ENCODE results near the gene SLC35B2. TPM values are rescaled to one million over a fixed set of nuclear protein-coding genes. Genes with fewer than 3 reads are reported as not detected.

Gene SLC35B2
- total and polyA plus RNA-seq, 9 of the 15 experiments (the other 6 are each of a cell fraction or from before 2014, with no cell fraction given) = 14.5 to 59.1 (median 47.1) TPM

DNA sequence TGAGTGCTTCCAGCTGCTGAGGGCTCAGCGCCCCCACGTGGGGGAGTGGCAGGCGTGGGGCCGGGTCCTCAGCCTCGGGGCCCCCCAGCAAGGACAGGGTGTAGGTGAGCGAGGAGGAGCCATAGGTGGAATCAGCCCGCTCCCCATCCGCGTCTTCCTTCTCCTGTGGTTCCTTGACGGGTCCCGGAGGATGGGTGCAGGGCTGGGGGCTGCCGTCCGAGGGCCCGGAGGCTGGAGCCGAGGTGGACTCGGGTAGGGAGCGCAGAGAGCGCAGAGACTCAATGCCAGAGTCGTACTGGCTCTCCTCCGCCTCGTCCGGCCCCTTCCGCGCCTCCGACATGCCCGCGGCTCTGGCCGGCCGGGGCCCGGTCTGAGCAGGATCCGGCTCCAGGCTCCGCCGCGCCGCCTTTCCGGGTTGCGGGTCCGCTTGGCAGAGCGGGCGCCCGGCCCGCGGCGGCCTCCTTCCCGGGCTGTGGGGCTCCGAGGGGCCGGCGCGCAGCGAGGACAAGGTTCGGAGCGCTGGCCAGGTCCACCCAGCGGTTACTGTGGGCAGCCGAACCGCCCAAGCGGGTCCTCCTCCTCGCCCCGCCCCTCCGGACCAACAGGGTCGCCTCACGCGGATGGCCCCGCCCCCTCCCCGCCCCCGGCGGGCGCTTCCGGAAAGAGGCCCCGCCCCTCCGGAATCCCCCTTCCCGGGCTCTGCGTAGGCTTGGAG, 7.8 kb upstream of the SLC35B2 start, which contains the start of gene NFKBIE:
Gene NFKBIE, minus strand, starts transcription at position 545 of the 715 bp plus-strand sequence. Its CDS starts 205 bp downstream, at position 340.
- intact Hi-C loops (cut with micrococcal nuclease) = loop anchor here (5.0 kb wide), 1 partner anchor 168 kb away; no protein-coding TSS in a partner anchor
- Histone ChIP-seq H3K4me1 (replicated peaks in 1 of 2; ENCODE audit: control insufficient read depth in 2 of 2, insufficient read depth in 2 of 2, low read length in 2 of 2) (peaks cover 19 to 31% of the 10 kb centered on the region in 2 experiments; a peak in 4 of 5 replicates), H3K9me1 (ENCODE audit: control insufficient read depth, insufficient read depth, low read length) (no peaks in the 10 kb centered on the region), H3K4me3 (peak within 1 kb of the TSS; percentile 83), H3K4me2 (ENCODE audit: insufficient read depth, low read length) (peak within 1 kb of the TSS; percentile 90), H3K27ac (ENCODE audit: extremely low read depth, low read depth, low read length) (peak within 1 kb of the TSS; percentile 74), H3K27me3 (ENCODE audit: control insufficient read depth in 2 of 2, insufficient read depth in 2 of 2, low read length in 2 of 2) (peaks cover 16 to 17% of the 10 kb centered on the region in 2 experiments), H3K79me2 (ENCODE audit: control insufficient read depth, insufficient read depth, low read length) (peaks cover 17% of the 10 kb centered on the region), H3K9me3 (replicated peaks; ENCODE audit: control insufficient read depth, insufficient read depth, low read depth, low read length) (no peaks in the 10 kb centered on the region), H3K36me3 (ENCODE audit: control insufficient read depth, insufficient read depth, low read length) (peaks cover 26% of the 10 kb centered on the region; the same call in 1 of the 3 replicates), H3K9ac (ENCODE audit: insufficient read depth in 1 of 2, low read depth in 2 of 2, low read length in 2 of 2) (peak within 1 kb of the TSS; percentile 74 to 94), H2AFZ (ENCODE audit: low read depth, low read length) (peak within 1 kb of the TSS; percentile 86), H4K20me1 (replicated peaks; ENCODE audit: control insufficient read depth, insufficient read depth, low read length) (peaks cover 3% of the 10 kb centered on the region; the same call in 1 of the 2 replicates)
- peak; percentile 58 for FAIRE-seq
- DNase-seq (ENCODE audit: extremely low read depth in 1 of 4, low spot score in 3 of 4) = peak; percentile 95 to 99 (median 99)
- ChIA-PET POLR2A (interaction anchor here (0.6 to 8.2 kb wide), 6 partner anchors 10 to 133 kb away, joined by 3 to 69 read pairs (median 4); partner anchors contain the start of genes CDC5L and HSP90AB1), CTCF (ENCODE audit: low intra/inter-chr PET ratio) (interaction anchor here (0.6 to 1.0 kb wide), 2 partner anchors 73 to 168 kb away, joined by 3 to 5 read pairs; no protein-coding TSS in a partner anchor)
- BruUV-seq (replicated peaks) = no TSS peak
- in situ Hi-C loops (cut with MboI) = loop anchor here (5.0 kb wide), 1 partner anchor 77 kb away; the partner anchor contains the start of gene SPATS1
- peak; percentile 84 for ATAC-seq
- 0% methylated on average over 50 of the region's 72 CpGs for WGBS (ENCODE audit: insufficient coverage, low coverage, missing lambda C conversion rate)
- TF ChIP-seq TSC22D4 (tag; IDR thresholded peaks at IDR 0.05) (no peak), SP1 (CRISPR knock-in tag; IDR thresholded peaks at IDR 0.05) (peak; percentile 42; the same call in 1 of the 2 replicates), POLR2A (conservative IDR thresholded peaks at IDR 0.05) (peak; percentile 70), SRSF9 (IDR thresholded peaks at IDR 0.05; ENCODE audit: borderline replicate concordance, low read depth, low read length) (no peak), MECOM (CRISPR knock-in tag; IDR thresholded peaks at IDR 0.05) (no peak), SMARCA5 (IDR thresholded peaks at IDR 0.05) (no peak), PTBP1 (IDR thresholded peaks at IDR 0.05; ENCODE audit: low read depth, low read length) (no peak)
- TF ChIP-seq, protein P1, sequence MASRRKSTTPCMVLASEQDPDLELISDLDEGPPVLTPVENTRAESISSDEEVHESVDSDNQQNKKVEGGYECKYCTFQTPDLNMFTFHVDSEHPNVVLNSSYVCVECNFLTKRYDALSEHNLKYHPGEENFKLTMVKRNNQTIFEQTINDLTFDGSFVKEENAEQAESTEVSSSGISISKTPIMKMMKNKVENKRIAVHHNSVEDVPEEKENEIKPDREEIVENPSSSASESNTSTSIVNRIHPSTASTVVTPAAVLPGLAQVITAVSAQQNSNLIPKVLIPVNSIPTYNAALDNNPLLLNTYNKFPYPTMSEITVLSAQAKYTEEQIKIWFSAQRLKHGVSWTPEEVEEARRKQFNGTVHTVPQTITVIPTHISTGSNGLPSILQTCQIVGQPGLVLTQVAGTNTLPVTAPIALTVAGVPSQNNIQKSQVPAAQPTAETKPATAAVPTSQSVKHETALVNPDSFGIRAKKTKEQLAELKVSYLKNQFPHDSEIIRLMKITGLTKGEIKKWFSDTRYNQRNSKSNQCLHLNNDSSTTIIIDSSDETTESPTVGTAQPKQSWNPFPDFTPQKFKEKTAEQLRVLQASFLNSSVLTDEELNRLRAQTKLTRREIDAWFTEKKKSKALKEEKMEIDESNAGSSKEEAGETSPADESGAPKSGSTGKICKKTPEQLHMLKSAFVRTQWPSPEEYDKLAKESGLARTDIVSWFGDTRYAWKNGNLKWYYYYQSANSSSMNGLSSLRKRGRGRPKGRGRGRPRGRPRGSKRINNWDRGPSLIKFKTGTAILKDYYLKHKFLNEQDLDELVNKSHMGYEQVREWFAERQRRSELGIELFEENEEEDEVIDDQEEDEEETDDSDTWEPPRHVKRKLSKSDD (conservative IDR thresholded peaks at IDR 0.05; ENCODE audit: low read length) = no peak
- TF ChIP-seq, protein P2, sequence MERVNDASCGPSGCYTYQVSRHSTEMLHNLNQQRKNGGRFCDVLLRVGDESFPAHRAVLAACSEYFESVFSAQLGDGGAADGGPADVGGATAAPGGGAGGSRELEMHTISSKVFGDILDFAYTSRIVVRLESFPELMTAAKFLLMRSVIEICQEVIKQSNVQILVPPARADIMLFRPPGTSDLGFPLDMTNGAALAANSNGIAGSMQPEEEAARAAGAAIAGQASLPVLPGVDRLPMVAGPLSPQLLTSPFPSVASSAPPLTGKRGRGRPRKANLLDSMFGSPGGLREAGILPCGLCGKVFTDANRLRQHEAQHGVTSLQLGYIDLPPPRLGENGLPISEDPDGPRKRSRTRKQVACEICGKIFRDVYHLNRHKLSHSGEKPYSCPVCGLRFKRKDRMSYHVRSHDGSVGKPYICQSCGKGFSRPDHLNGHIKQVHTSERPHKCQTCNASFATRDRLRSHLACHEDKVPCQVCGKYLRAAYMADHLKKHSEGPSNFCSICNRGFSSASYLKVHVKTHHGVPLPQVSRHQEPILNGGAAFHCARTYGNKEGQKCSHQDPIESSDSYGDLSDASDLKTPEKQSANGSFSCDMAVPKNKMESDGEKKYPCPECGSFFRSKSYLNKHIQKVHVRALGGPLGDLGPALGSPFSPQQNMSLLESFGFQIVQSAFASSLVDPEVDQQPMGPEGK (CRISPR knock-in tag; IDR thresholded peaks at IDR 0.05; ENCODE audit: borderline replicate concordance) = no peak
- TF ChIP-seq, protein P3, sequence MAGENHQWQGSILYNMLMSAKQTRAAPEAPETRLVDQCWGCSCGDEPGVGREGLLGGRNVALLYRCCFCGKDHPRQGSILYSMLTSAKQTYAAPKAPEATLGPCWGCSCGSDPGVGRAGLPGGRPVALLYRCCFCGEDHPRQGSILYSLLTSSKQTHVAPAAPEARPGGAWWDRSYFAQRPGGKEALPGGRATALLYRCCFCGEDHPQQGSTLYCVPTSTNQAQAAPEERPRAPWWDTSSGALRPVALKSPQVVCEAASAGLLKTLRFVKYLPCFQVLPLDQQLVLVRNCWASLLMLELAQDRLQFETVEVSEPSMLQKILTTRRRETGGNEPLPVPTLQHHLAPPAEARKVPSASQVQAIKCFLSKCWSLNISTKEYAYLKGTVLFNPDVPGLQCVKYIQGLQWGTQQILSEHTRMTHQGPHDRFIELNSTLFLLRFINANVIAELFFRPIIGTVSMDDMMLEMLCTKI (IDR thresholded peaks at IDR 0.05; ENCODE audit: partially characterized antibody) = no peak
- TF ChIP-seq, protein P4, sequence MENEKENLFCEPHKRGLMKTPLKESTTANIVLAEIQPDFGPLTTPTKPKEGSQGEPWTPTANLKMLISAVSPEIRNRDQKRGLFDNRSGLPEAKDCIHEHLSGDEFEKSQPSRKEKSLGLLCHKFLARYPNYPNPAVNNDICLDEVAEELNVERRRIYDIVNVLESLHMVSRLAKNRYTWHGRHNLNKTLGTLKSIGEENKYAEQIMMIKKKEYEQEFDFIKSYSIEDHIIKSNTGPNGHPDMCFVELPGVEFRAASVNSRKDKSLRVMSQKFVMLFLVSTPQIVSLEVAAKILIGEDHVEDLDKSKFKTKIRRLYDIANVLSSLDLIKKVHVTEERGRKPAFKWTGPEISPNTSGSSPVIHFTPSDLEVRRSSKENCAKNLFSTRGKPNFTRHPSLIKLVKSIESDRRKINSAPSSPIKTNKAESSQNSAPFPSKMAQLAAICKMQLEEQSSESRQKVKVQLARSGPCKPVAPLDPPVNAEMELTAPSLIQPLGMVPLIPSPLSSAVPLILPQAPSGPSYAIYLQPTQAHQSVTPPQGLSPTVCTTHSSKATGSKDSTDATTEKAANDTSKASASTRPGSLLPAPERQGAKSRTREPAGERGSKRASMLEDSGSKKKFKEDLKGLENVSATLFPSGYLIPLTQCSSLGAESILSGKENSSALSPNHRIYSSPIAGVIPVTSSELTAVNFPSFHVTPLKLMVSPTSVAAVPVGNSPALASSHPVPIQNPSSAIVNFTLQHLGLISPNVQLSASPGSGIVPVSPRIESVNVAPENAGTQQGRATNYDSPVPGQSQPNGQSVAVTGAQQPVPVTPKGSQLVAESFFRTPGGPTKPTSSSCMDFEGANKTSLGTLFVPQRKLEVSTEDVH (IDR thresholded peaks at IDR 0.05; ENCODE audit: low read depth, partially characterized antibody) = no peak

Data from K562 (cell line).